Muscle layer of duodenum (tissue), 2 donors: ENCODE results near the gene CACNB2.
A peak's percentile ranks its signal among the peaks of the same experiment; 100 is the strongest.
"Not testable (repeated sequence)": the region's sequence is repeated elsewhere in the genome, so short reads cannot be mapped to it uniquely, and the experiment has no call there.

Experiments used
- H3K27ac ChIP-seq: one replicate; pipeline ENCODE4 v1.7.0; 2013; ENCODE audit warnings: mild to moderate bottlenecking, low read length
- H3K27me3 ChIP-seq: one replicate; pipeline ENCODE4 v1.7.0; 2013; ENCODE audit warnings: low read depth, mild to moderate bottlenecking, control low read depth, low read length
- H3K36me3 ChIP-seq, 2 donors: one replicate each; pipeline ENCODE4 v1.7.0; 2013; ENCODE audit warnings: low read length in 2 of 2, control low read depth in 1 of 2, mild to moderate bottlenecking in 1 of 2; ENCODE audit not compliant: insufficient read depth in 2 of 2, control insufficient read depth in 1 of 2
- H3K4me1 ChIP-seq, 2 donors: one replicate each; pipeline ENCODE4 v1.7.0; 2013; ENCODE audit warnings: low read length in 2 of 2, mild to moderate bottlenecking in 2 of 2, control low read depth in 1 of 2, moderate library complexity in 1 of 2; ENCODE audit not compliant: insufficient read depth in 2 of 2, control insufficient read depth in 1 of 2
- H3K4me3 ChIP-seq, 2 donors: one replicate each; pipeline ENCODE4 v1.7.0; 2013; ENCODE audit warnings: low read length in 2 of 2, low read depth in 1 of 2, mild to moderate bottlenecking in 1 of 2
- H3K9me3 ChIP-seq, 2 donors: one replicate each; pipeline ENCODE4 v1.7.0; 2013; ENCODE audit warnings: low read length in 2 of 2, control low read depth in 1 of 2, mild to moderate bottlenecking in 1 of 2; ENCODE audit not compliant: control insufficient read depth in 1 of 2
- donor health status: healthy.

The CACNB2 gene

DNA sequence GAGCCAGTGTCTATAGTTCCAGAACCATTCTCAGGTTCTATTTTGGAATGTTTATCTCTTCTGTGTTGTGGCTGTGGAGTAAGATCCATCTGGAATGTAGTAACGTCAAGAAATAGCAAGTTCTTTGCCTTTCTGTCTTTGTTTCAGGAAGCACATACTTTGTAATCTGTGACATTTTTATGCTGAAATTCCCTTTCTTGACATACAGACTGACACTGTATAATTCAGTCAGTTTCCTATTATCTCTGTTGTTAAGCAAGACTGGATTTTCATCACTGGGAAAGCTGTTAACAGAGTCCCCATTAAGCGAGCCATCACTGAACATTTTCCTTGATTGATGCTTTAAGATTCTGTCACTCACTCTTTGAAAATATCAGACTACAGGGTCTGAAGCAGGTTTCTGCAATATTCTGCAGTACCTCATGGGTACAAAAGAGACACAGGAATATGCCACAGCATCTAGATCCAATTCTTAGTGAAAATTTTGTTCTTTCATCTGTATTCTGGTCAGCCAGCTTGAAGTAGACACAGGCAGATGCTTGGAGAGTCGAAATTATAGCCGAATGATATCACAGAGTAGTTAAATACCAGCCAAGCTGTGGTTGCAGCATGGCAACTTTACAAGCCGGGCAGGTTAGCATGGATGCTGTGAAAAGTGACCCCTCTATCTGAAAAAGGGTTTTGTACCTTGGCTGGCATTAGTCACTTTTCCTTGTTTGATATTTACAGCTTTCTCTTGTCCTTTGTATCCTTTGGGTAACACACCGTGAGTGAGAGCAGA, 62.6 kb downstream of the CACNB2 start:
- peaks cover 0 to 6% of the 10 kb centered on the region in 2 donors for H3K4me1 ChIP-seq
- H3K27me3 ChIP-seq, result no peaks in the 10 kb centered on the region
- H3K9me3 ChIP-seq, result no peaks in the 10 kb centered on the region
- H3K4me3 ChIP-seq, result no peak overlapping the region
- peak overlapping the region; percentile 74 for H3K27ac ChIP-seq
- no peaks in the 10 kb centered on the region for H3K36me3 ChIP-seq

DNA sequence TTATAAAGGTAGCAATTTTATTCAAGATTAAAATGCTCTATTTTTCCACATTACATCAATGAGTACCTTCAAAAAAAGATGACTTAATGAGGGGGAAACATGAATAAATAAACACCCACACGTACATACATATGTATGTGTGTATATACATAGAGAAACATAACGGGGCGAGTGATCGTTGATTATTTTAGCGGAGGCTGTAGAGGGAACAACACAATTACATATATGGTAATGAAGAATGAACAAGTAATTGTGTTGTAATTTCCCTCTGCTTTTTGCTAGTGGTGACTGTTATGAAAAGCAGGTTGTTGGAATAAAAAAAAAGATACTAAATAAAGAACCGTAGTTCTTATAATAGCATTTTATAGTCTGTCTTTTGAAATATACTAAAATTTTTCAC, 63.2 kb downstream of the CACNB2 start:
- Histone ChIP-seq H3K9me3 (no peaks in the 10 kb centered on the region), H3K27ac (peak overlapping the region; percentile 74), H3K27me3 (no peaks in the 10 kb centered on the region), H3K36me3 (no peaks in the 10 kb centered on the region), H3K4me3 (no peak overlapping the region), H3K4me1 (peaks cover 0 to 6% of the 10 kb centered on the region in 2 donors)

DNA sequence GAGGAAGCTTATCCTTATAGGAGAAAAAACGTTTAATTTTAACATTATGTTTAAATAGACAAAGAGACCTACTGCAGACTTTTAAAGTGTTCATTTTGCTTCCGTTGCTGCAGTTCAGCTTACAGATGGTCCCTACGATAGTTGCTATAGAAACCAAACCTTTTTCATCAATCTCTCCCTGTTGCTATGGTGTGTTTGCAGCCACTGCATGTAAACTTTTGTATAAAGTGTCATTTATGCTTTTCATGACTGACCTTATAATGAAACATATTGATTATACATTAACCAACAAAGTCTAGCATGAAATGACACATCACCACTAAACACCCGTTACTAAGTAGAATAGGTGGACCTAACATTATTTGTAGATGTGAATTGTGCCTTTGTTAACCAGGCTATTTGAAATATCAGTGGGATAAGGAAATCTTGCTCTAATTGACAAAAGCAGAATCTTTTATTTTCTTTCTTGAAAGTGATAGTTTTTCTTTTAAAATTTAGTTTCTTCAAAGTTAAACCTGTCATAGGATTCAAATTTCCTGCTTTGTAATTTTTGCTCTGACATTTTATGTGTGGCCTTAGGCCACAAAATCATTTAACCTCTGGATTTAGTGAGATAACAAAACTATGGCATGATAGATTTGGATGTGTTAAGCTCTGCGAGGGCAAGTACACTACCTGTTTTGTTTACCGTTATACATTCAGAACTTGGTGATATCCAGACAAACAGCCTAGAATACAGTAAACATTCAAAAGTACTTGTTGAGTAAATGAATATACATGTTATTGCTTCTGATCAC, 64.0 kb downstream of the CACNB2 start:
- peak overlapping the region; percentile 74 for H3K27ac ChIP-seq
- no peaks in the 10 kb centered on the region for H3K27me3 ChIP-seq
- H3K9me3 ChIP-seq, result no peaks in the 10 kb centered on the region
- H3K4me3 ChIP-seq, result no peak overlapping the region
- H3K4me1 ChIP-seq, result peaks cover 0 to 12% of the 10 kb centered on the region in 2 donors
- no peaks in the 10 kb centered on the region for H3K36me3 ChIP-seq

DNA sequence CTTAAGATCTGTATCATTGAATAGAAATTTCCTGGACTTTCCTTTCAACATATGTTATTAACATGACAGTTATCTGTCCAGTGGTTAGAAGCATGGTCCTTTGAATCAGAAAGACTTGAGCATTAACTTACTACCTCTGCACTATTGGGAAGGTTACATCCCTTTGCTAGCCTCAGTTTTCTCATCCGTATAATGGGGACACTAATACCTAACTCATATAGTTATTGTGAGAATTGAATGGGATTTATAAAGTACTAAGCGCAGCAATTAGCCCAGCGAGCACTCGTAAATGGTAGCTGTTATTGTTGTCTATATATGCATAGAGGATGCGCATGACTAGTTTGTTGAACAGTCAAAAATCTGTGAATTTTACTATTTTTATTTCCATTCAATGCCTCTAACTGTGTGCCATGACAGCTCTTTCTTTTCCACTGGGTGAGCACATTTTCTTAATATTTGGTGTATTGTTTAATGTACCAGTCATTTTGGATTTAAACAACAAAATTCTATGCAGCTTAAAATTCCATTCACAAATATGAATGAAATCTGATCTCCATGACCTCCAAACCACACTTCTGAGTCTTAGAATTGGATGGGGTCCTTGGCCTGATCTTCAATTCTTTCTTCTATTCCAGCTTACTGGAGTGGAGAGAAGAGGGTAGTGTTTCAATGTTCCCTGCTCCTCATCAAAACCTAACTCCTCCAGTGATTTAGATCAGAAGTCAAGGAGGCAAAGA, 65.0 kb downstream of the CACNB2 start:
- Histone ChIP-seq H3K4me1 (peaks cover 0 to 15% of the 10 kb centered on the region in 2 donors), H3K36me3 (no peaks in the 10 kb centered on the region), H3K27ac (no peak overlapping the region), H3K9me3 (no peaks in the 10 kb centered on the region), H3K27me3 (no peaks in the 10 kb centered on the region), H3K4me3 (no peak overlapping the region)

DNA sequence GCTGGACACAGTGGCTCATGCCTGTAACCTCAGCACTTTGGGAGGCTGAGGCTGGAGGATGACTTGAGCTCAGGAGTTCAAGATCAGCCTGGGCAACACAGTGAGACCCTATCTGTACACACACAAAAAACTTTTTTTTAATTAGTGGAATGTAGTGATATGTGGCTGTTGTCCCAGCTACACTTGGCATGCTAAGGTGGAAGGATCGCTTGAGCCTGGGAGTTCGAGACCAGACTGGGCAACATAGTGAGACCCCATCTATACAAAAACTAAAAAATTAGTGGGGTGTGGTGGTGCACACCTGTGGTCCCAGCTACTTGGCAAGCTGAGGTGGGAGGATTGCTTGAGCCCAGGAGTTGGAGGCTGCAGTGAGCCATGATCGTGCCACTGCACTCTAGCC, 68.0 kb downstream of the CACNB2 start:
- not testable (repeated sequence) for H3K27ac ChIP-seq, H3K9me3 ChIP-seq
- peaks cover 0 to 19% of the 10 kb centered on the region in 2 donors for H3K4me1 ChIP-seq

DNA sequence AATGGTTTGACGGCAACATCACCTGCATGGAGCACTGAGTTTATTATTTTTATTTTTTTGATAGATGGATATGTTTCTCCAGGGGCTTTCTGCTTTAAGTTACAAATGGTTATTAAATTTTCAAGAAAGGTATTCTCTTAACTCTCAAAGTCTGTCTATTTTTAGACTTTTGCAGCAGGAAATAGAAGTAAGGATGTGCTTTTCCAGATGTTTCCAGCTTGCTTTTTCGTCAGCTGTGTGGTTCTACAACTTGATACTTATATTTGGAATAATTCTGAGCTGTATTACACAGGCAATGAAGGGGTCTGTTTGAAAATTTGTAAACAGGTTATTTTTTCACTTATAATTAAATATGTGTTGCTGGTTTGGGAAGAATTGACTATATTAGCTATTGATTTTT, 69.0 kb downstream of the CACNB2 start:
- H3K9me3 ChIP-seq, result no peaks in the 10 kb centered on the region
- H3K4me3 ChIP-seq, result no peak overlapping the region
- no peak overlapping the region for H3K27ac ChIP-seq
- no peaks in the 10 kb centered on the region for H3K27me3 ChIP-seq
- H3K4me1 ChIP-seq, result peaks cover 0 to 26% of the 10 kb centered on the region in 2 donors
- H3K36me3 ChIP-seq, result no peaks in the 10 kb centered on the region

More for the DNA sequence above, 68.0 kb downstream of the CACNB2 start:
- H3K4me3 ChIP-seq, H3K36me3 ChIP-seq, H3K27me3 ChIP-seq: not testable (repeated sequence)

DNA sequence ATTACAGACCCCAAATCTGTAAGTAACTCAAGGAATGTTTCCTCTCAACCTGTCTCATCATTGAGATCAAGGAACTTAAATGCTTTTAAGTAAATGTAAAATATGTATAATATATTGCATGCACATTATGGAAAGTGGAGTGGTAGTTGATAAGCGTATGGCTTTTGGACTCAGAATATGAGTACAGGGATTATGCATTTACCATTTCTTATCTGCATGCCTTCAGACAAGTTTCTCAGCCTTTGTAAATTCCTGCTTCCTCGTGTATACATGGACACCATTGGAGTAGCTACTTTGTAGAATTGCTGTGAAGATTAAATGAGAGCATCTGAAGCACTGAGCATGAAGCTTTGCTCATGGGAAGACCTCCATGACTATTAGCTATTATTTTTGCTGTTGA, 70.5 kb downstream of the CACNB2 start:
- Histone ChIP-seq H3K4me1 (peaks cover 0 to 31% of the 10 kb centered on the region in 2 donors), H3K4me3 (no peak overlapping the region), H3K9me3 (no peaks in the 10 kb centered on the region), H3K27ac (no peak overlapping the region), H3K27me3 (no peaks in the 10 kb centered on the region), H3K36me3 (no peaks in the 10 kb centered on the region)

DNA sequence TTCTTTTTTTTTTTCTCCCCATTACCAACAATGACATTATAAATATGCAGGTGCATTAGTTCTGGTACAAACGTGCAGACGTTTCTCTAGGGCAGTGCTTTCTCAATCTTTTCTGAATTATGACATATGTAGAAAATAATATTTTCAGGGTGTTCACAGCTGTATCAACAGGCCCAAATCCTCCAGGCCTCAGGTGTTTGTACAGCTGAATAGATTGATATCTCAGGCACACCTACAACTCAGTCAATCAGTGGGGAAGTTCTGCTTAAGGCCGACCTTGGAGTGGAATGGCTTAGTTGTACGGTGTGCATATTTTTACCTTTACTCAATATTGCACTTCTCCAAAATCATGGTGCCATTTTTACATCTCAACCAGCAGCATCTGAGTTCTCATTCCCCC, 71.6 kb downstream of the CACNB2 start:
- H3K4me3 ChIP-seq, result no peak overlapping the region
- H3K4me1 ChIP-seq, result peaks cover 0 to 39% of the 10 kb centered on the region in 2 donors
- H3K9me3 ChIP-seq, result no peaks in the 10 kb centered on the region
- H3K27me3 ChIP-seq, result no peaks in the 10 kb centered on the region
- no peak overlapping the region for H3K27ac ChIP-seq
- no peaks in the 10 kb centered on the region for H3K36me3 ChIP-seq

DNA sequence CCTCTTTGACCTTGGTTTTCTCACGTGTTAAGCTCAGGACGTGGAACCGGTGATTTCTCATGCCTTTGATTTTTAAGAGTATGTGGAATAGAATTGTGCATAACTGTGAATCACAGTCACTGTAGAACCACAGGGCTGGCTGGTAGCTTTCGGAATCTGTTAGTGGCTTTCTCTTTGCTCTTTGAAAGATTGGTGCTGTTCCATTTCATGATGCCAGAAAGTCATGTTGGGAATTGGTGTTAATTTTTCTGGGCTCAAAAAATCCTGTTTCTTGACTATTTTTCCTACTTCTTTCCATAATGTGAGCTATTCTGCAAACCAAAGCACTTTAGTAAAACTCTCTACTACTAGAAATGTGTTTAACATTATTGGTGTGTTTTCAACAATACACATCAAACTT, 73.0 kb downstream of the CACNB2 start:
- no peak overlapping the region for H3K4me3 ChIP-seq
- no peaks in the 10 kb centered on the region for H3K9me3 ChIP-seq
- no peak overlapping the region for H3K27ac ChIP-seq
- peaks cover 0 to 39% of the 10 kb centered on the region in 2 donors for H3K4me1 ChIP-seq
- H3K27me3 ChIP-seq, result no peaks in the 10 kb centered on the region
- H3K36me3 ChIP-seq, result no peaks in the 10 kb centered on the region

DNA sequence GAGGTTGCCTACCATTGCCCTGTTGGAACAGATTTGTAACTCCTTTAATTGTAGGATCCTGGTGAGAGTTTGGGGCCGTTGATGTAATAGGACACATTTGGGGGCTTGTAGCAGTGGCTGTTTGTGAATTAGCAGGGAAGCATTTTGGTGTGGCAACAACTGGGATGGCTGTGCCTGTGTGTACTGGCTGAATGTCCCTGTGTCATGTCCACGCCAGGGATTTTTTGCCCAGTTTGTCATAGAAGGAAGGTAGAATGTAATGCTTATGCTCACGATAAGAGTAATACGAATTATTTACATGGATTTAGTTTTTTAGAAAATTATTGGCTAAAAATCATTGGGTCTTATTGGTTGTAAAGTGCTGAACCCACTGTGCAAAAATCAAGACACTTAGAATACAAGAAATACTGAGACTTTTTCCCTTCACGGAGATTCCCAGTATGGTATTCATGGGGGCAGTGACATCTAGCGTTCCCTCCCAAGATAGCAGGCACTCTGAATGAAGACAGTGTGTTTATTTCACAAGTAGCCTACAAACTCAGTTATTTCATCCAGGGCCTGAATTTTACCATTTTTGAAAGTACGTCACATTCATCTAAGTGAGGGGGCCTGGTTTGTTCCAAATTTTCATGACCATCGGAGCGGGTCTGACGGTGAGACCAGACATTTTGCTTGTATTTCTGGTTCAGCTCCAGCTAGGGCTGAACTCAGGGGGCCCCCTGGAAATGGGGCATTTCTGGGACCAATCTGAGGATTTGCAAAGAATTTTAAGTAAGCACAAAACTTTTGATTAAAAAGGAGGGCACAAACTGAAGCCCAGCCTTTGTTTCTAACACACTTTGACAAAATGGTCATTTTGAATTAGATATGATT, 74.7 kb downstream of the CACNB2 start:
- H3K4me1 ChIP-seq, result peaks cover 0 to 36% of the 10 kb centered on the region in 2 donors
- H3K36me3 ChIP-seq, result no peaks in the 10 kb centered on the region
- H3K27me3 ChIP-seq, result no peaks in the 10 kb centered on the region
- H3K4me3 ChIP-seq, result no peak overlapping the region
- no peaks in the 10 kb centered on the region for H3K9me3 ChIP-seq
- no peak overlapping the region for H3K27ac ChIP-seq
